Natural killer cell (primary cell): Measurements from ENCODE around the gene DLGAP3. TPM values are rescaled to one million over a fixed set of nuclear protein-coding genes. Genes with fewer than 3 reads are reported as not detected.
A peak's percentile ranks its signal among the peaks of the same experiment; 100 is the strongest.

Experiments used
- ATAC-seq, 3 donors: fragments of 150-1000 bp in 2 of 3; fragments of 200-7000 bp in 1 of 3; cut with Tn5 transposase; 1 replicate in 1 of 3; 2 replicates in 2 of 3; pipeline ENCODE4 v1.10.0; 2021; ENCODE audit warnings: mild to moderate bottlenecking in 2 of 3, moderate library complexity in 2 of 3
- DNase-seq, 2 donors: peaks; one replicate each; pipeline versions ENCODE4 v3.0.0 to v3.0.0-alpha.2; 2013 to 2021; ENCODE audit warnings: mixed read lengths in 1 of 2
- H3K27ac ChIP-seq: one replicate; pipeline ENCODE4 v1.5.1; 2013; ENCODE audit warnings: mild to moderate bottlenecking, low read length
- H3K27me3 ChIP-seq: one replicate; pipeline ENCODE4 v1.6.1; 2013; ENCODE audit warnings: low read length; ENCODE audit not compliant: control insufficient read depth, insufficient read depth
- H3K36me3 ChIP-seq: one replicate; pipeline ENCODE4 v1.6.1; 2013; ENCODE audit warnings: low read length; ENCODE audit not compliant: control insufficient read depth, insufficient read depth
- H3K4me1 ChIP-seq: one replicate; pipeline ENCODE4 v1.6.1; 2013; ENCODE audit warnings: low read length; ENCODE audit not compliant: control insufficient read depth, insufficient read depth
- H3K4me3 ChIP-seq: one replicate; pipeline ENCODE4 v1.5.1; 2013; ENCODE audit warnings: low read length
- H3K9me3 ChIP-seq: one replicate; pipeline ENCODE4 v1.6.1; 2013; ENCODE audit warnings: low read length; ENCODE audit not compliant: control insufficient read depth, insufficient read depth
- H3K27ac Mint-ChIP-seq, 2 donors: one replicate each; pipeline ENCODE4 v1.8.0; 2022; ENCODE audit warnings: mild to moderate bottlenecking in 2 of 2, mixed read lengths in 2 of 2, moderate library complexity in 1 of 2
- H3K27me3 Mint-ChIP-seq, 2 donors: one replicate each; pipeline ENCODE4 v1.8.0; 2022; ENCODE audit warnings: low read depth in 2 of 2, mixed read lengths in 2 of 2
- H3K36me3 Mint-ChIP-seq: one replicate; pipeline ENCODE4 v1.8.0; 2022; ENCODE audit warnings: mixed read lengths
- H3K4me1 Mint-ChIP-seq, 2 donors: one replicate each; pipeline ENCODE4 v1.8.0; 2022; ENCODE audit warnings: mixed read lengths in 2 of 2
- H3K4me3 Mint-ChIP-seq: one replicate; pipeline ENCODE4 v1.8.0; 2022; ENCODE audit warnings: mild to moderate bottlenecking, moderate library complexity, mixed read lengths
- H3K9me3 Mint-ChIP-seq, 2 donors: one replicate each; pipeline ENCODE4 v1.8.0; 2022; ENCODE audit warnings: mixed read lengths in 2 of 2
- CTCF ChIP-seq: fragments of 200-600 bp; IDR thresholded peaks from one replicate; pipeline ENCODE4 v1.8.0; 2022; ENCODE audit warnings: antibody characterized with exemption
- WGBS: methylation state at CpG from one replicate; pipeline ENCODE4 v1.1.7; 2013; ENCODE audit warnings: missing lambda C conversion rate; ENCODE audit not compliant: insufficient coverage; 5-methylcytosine and 5-hydroxymethylcytosine counted together
- intact Hi-C: fragments of 100-400 bp; cut with micrococcal nuclease; formaldehyde crosslinking; loops from one replicate; pipeline ENCODE4 v1.14.2; 2022
- total RNA-seq, 4 donors: library from RNA; stranded (reverse); fragments of 120-200 nt in 1 of 4; gene quantifications; one replicate each; pipeline versions ENCODE4 v1.2.3 to v1.2.4, GENCODE V29; 2013 to 2022

The DLGAP3 gene
- total RNA-seq, 3 donors from 2014 or later (not counting 1 experiment from before 2014, with no cell fraction given): 0.33 to 0.38 (median 0.36) TPM

- intact Hi-C loops: loop anchor here (2.0 to 10.0 kb wide), 2 partner anchors 15 to 327 kb away; partner anchors contain the start of gene SFPQ
These were observed 62.0 kb downstream of the DLGAP3 start for GRCh38 chr1:34867415-34867814.

GRCh38 chr1:34866762-34867109 lies 62.7 kb downstream of the DLGAP3 start:
- peaks cover 44% of the 10 kb centered on the region for H3K4me1 ChIP-seq
- ATAC-seq (no peak), DNase-seq (no peak)
- peaks cover 7 to 8% of the 10 kb centered on the region in 2 donors for H3K27me3 Mint-ChIP-seq
- H3K36me3 Mint-ChIP-seq: no peaks in the 10 kb centered on the region
- peak overlapping the region; percentile 86 for H3K27ac ChIP-seq
- H3K27ac Mint-ChIP-seq: peak overlapping the region; percentile 59 to 73
- no peaks in the 10 kb centered on the region for H3K9me3 ChIP-seq
- H3K27me3 ChIP-seq: no peaks in the 10 kb centered on the region
- H3K4me1 Mint-ChIP-seq: peaks cover 34 to 41% of the 10 kb centered on the region in 2 donors
- no peaks in the 10 kb centered on the region for H3K9me3 Mint-ChIP-seq
- H3K4me3 Mint-ChIP-seq: peak overlapping the region; percentile 85
- WGBS: 30% methylated on average over 9 of the region's 9 CpGs
- TF ChIP-seq CTCF: no peak
- H3K36me3 ChIP-seq: no peaks in the 10 kb centered on the region
- intact Hi-C loops: loop anchor here (1.0 to 10.0 kb wide), 3 partner anchors 14 to 328 kb away; partner anchors contain the start of gene SFPQ
- peak overlapping the region; percentile 76 for H3K4me3 ChIP-seq

More at GRCh38 chr1:34867415-34867814, 62.0 kb downstream of the DLGAP3 start:
- H3K4me3 Mint-ChIP-seq: peak overlapping the region; percentile 82
- peak overlapping the region; percentile 57 to 73 for H3K27ac Mint-ChIP-seq
- H3K27me3 Mint-ChIP-seq: peaks cover 12 to 15% of the 10 kb centered on the region in 2 donors
- peak in 1 of 2 donors; percentile 15 for DNase-seq
- Histone ChIP-seq H3K27ac (no peak overlapping the region), H3K9me3 (no peaks in the 10 kb centered on the region), H3K4me1 (peaks cover 44% of the 10 kb centered on the region), H3K27me3 (no peaks in the 10 kb centered on the region), H3K4me3 (no peak overlapping the region), H3K36me3 (no peaks in the 10 kb centered on the region)
- no peak for TF ChIP-seq CTCF
- no peaks in the 10 kb centered on the region for H3K36me3 Mint-ChIP-seq
- no peaks in the 10 kb centered on the region for H3K9me3 Mint-ChIP-seq
- no peak for ATAC-seq
- 50% methylated on average over 6 of the region's 6 CpGs for WGBS
- H3K4me1 Mint-ChIP-seq: peaks cover 32 to 41% of the 10 kb centered on the region in 2 donors

- Histone ChIP-seq H3K27me3 (no peaks in the 10 kb centered on the region), H3K27ac (peak overlapping the region; percentile 86), H3K9me3 (no peaks in the 10 kb centered on the region), H3K4me3 (peak overlapping the region; percentile 76), H3K4me1 (peaks cover 44% of the 10 kb centered on the region), H3K36me3 (no peaks in the 10 kb centered on the region)
- Mint-ChIP-seq H3K4me3 (peak overlapping the region; percentile 85), H3K27ac (peak overlapping the region; percentile 59 to 73), H3K4me1 (peaks cover 34 to 41% of the 10 kb centered on the region in 2 donors), H3K9me3 (no peaks in the 10 kb centered on the region), H3K36me3 (no peaks in the 10 kb centered on the region), H3K27me3 (peaks cover 2 to 3% of the 10 kb centered on the region in 2 donors)
- intact Hi-C loops: loop anchor here (1.0 to 10.0 kb wide), 3 partner anchors 13 to 329 kb away; partner anchors contain the start of gene SFPQ
- DNase-seq (peak; percentile 89 to 96), ATAC-seq (peak; percentile 83 to 86 (median 86))
- peak; percentile 99 for TF ChIP-seq CTCF
- 1% methylated on average over 81 of the region's 81 CpGs for WGBS
These were observed 63.3 kb downstream of the DLGAP3 start for GRCh38 chr1:34865981-34866761.
